ENCODE data around the gene OR6C75.
"Not testable (repeated sequence)": the region's sequence is repeated elsewhere in the genome, so short reads cannot be mapped to it uniquely, and the experiment has no call there.

The OR6C75 gene

DNA sequence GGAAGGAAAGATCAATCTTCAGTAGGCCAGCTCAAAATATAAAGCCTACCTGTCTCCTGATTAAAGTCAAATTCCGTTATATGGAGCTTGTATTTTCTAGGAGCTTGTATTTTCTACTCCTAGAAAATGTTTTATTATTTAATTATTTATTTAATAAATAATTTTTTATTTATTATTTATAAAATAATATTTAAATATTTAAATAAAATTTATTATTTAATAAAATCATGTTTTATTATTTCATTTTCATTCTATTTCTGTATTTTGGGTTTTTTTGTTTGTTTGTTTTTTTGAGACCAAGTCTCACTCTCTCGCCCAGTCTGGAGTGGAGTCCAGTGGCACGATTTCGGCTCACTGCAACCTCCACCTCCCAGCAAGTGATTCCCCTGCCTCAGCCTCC, 9.7 kb downstream of the OR6C75 start:
- TF ChIP-seq, protein P1, sequence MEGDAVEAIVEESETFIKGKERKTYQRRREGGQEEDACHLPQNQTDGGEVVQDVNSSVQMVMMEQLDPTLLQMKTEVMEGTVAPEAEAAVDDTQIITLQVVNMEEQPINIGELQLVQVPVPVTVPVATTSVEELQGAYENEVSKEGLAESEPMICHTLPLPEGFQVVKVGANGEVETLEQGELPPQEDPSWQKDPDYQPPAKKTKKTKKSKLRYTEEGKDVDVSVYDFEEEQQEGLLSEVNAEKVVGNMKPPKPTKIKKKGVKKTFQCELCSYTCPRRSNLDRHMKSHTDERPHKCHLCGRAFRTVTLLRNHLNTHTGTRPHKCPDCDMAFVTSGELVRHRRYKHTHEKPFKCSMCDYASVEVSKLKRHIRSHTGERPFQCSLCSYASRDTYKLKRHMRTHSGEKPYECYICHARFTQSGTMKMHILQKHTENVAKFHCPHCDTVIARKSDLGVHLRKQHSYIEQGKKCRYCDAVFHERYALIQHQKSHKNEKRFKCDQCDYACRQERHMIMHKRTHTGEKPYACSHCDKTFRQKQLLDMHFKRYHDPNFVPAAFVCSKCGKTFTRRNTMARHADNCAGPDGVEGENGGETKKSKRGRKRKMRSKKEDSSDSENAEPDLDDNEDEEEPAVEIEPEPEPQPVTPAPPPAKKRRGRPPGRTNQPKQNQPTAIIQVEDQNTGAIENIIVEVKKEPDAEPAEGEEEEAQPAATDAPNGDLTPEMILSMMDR (IDR thresholded peaks at IDR 0.05; ENCODE audit: low read length, missing control alignments) = no peak
- no peak overlapping the region for H3K4me3 ChIP-seq (replicated peaks; ENCODE audit: low read depth, low read length)
- no peak for DNase-seq (ENCODE audit: low read depth)

DNA sequence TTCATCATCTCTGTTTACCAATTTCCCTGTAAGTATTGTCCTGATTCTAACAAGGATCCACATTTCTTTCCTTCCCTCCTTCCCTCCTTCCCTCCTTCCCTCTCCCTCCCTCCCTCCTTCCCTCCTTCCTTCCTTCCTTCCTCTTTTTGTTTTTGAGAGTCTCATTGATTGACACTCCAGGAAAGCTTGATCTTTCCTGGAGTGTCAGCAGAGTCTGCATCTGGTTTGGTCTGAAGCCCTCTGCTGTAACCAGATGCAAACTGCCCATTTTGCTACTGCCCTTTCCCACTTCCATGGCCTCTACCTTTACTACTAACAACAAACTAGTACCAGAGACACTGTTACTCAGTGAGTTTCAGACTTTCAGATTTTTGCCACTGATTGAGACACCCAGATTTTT, 23.1 kb downstream of the OR6C75 start:
- no peak overlapping the region for H3K4me3 ChIP-seq (replicated peaks; ENCODE audit: low read depth, low read length)
- TF ChIP-seq, protein P1 (IDR thresholded peaks at IDR 0.05; ENCODE audit: low read length, missing control alignments) = no peak
- no peak for DNase-seq (ENCODE audit: low read depth)

DNA sequence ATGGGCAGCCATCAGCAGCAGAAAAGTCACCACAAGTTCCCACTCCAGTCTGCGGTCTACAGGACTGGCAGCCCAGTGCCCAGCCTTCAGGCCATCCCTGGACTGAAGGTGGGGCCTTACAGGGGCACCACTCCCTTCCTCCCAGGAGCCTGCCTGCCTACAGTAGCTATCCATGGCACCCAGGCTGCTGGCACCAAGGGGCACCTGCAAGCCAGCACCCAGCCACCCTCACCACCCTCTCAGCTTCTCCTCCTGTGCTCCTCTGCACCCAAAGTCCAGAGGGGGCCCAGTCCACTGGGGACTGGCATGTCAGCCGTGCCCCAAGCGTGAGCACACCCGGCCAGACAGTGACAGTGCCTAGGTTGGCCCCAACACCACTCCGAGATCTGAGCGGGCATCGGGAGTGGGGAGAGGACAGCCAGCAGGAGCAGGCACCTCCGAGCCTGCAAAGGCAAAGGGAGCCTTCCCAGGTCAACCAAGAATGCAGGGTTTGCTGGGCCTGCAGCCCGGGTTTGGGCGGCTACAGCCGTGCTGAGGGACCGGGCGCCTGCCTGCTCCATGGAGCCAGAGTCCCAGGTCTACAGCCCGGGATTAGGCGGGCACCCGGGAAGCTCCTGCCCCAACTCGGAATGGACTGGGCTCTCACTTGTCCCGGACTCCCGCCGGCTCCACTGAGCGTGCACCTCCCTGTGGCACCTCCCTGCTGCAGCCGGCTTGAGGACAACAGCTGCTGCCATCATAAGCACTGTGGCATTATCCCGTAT, 29.4 kb downstream of the OR6C75 start:
- TF ChIP-seq, protein P1 (IDR thresholded peaks at IDR 0.05; ENCODE audit: low read length, missing control alignments) = no peak
- H3K4me3 ChIP-seq (replicated peaks; ENCODE audit: low read depth, low read length) = no peak overlapping the region
- DNase-seq (ENCODE audit: low read depth) = no peak

DNA sequence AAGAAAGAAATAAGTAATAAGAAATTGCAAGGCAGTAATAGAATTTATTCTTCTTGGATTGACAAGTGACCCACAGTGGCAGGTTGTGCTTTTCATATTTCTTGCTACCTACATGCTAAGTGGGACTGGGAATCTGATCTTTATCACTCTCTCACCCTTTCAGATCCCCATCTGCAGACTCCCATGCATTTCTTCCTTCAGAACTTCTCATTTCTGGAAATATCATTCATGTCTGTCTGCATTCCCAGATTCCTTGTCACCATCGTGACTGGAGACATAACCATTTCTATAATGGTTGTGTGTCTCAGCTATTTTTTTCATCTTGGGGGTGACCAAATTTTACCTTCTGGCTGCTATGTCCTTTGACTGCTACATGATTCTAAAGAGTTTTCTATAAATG, 33.6 kb downstream of the OR6C75 start:
- no peak overlapping the region for H3K4me3 ChIP-seq (replicated peaks; ENCODE audit: low read depth, low read length)
- DNase-seq (ENCODE audit: low read depth) = no peak
- TF ChIP-seq, protein P1 (IDR thresholded peaks at IDR 0.05; ENCODE audit: low read length, missing control alignments) = no peak

DNA sequence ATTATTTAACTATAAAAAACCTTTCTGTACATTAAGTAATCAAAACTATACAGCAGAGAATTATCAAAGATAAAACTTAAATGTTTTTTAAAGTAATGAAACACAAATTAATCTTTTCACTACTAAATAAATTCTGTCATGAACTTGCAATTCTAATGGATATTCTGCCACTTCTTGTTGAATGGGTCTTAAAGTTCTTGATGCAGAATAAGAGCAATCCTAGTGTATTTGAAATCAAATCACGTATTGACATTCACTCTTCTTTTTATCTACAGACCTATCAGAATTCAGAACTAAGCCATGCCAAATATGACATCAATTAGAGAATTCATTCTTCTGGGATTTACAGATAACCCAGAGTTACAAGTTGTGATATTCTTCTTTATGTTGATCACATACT, 37.5 kb downstream of the OR6C75 start, which contains the start of gene OR6C65:
Gene OR6C65 (plus strand): TSS at position 301 of the 400 bp plus-strand sequence. CDS start 0 bp downstream, at position 301.
- H3K4me3 ChIP-seq (replicated peaks; ENCODE audit: low read depth, low read length) = no peak within 1 kb of the TSS
- TF ChIP-seq, protein P1 (IDR thresholded peaks at IDR 0.05; ENCODE audit: low read length, missing control alignments) = no peak
- no peak for DNase-seq (ENCODE audit: low read depth)

DNA sequence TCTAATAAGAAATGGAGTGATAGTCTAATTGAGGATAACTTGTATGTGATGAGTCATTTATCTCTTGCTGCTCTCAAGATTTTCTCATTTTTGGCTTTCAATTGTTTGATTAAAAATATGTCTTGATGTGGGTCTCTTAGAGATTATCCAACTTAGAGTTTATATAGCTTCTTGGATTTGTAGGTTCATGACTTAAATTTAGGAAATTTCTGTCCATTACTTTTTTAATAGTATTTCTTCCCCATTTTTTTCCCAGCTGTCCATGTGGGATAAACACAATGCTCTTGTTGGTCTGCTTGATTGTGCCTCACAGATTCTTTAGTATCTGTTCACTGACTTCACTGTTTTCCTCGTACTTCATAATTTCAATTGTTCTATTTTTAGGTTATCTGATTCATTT, 45.1 kb downstream of the OR6C75 start:
- no peak for DNase-seq (ENCODE audit: low read depth)
- H3K4me3 ChIP-seq (replicated peaks; ENCODE audit: low read depth, low read length) = no peak overlapping the region
- TF ChIP-seq, protein P1 (IDR thresholded peaks at IDR 0.05; ENCODE audit: low read length, missing control alignments) = no peak

DNA sequence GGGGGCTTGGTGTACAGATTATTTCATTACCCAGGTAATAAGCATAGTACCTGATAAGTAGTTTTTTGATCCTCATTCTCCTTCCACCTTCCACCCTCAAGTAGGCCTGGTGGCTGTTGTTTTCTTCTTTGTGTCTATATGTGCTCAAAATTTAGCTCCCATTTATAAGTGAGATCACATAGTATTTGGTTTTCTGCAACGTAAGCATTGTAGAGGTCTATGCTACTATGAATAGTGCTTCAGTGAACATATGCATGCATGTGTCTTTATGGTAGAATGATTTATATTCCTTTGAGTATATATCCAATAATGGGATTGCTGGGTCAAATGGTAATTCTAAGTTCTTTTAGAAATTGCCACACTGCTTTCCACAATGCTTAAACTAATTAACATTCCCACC, 46.4 kb downstream of the OR6C75 start:
- not testable (repeated sequence) for H3K4me3 ChIP-seq (replicated peaks; ENCODE audit: low read depth, low read length); DNase-seq (ENCODE audit: low read depth)

DNA sequence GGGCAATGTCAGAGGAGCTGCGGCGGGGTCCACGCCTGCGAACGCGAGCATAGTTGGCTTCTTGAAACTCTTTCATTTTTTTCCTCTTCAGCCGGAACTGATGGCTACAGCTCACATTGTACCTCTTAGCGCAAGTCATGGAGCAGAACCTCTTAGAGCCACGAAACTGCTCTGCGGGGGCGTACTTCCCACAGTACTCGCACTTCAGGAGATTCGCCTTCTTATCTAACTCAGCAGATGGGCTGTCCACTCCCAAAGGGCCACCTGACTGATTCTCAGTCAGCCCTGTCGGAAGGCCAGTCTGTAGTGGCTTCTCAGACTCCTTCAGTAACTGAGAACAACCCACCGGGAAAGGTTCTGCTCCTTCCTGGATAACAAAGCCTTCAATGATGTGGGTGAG, 49.4 kb downstream of the OR6C75 start:
- DNase-seq (ENCODE audit: low read depth); H3K4me3 ChIP-seq (replicated peaks; ENCODE audit: low read depth, low read length): not testable (repeated sequence)

DNA sequence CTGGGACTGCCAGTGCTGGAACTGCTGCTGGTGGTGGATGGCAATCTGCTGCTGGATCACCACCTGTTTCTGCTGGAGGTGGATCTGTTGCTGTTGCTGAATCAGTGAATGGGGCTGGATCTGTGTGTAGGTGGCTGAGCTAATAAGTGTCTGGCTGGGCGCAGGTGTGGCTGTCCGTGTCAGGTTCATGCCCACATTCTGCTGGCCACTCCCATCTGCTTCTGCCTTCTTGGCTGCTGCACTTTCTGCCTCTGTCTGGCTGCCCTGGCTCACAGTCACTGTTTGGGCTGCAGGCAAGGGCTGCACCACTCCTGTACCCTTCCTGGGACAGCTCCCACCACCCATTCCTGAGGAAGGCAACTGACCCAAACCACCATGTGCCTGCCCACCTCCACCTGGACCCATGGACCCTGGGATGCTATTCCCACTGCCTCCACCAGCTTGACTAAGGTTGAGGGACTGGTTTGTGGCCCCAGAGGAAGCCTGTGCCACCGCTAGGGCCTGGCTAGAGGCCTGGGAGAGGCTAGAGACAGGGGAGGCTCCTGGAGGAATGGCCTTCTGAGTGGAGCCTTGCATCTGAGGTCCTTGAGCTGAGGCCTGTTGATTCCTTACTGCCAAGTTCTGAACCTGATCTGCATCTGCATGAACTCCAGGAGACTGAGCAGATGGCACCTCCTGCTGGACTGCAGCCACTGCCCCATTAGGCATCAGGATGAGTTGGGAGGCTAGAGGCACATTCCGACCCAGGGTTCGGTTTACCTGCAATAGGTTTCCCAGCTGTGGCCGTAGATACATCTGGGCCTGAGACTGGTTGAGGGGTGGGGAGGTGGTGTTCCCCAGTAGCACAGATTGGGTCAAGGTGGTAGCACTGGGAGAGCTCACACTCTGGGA, 51.0 kb downstream of the OR6C75 start:
- H3K4me3 ChIP-seq (replicated peaks; ENCODE audit: low read depth, low read length); DNase-seq (ENCODE audit: low read depth): not testable (repeated sequence)

DNA sequence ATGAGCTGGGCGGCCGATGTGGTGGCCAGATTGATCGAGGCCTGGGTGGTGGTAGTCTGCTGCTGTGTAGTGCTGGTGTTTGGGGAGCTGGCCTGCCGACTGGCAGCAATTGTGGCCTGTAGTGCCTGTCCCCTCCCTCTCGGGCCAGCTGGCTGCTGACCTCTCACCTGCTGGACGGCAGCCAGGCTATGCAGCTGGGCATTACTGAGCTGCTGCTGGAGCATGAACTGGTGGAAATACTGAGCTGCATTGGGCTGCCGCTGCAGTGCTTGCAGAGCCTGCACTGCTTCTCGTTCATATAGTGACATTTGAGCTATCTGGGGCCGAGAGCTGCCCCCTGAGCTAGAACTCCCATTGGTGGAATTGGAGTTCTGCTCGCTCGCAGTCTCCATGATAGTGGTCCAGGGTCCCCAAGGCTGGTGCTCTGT, 51.6 kb downstream of the OR6C75 start:
- not testable (repeated sequence) for DNase-seq (ENCODE audit: low read depth); H3K4me3 ChIP-seq (replicated peaks; ENCODE audit: low read depth, low read length)

DNA sequence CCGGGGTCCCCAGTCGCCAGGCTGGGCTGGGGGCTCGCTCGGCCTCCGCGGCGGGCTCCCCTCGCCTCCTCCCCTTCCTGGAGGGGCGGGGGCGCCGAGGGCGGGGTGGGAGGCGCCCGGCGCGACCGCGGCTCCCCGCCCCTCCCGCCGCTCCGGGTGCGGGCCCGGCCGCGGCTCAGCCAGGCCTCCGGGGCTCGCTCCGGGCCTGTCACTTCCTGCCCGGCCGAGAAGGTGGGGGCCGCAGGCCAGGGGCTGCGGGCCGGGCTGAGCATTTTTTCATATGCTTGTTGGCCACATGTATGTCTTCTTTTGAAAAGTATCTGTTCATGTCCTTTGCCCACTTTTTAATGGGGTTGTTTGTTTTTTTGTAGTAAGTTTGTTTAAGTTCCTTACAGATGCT, 52.1 kb downstream of the OR6C75 start:
- H3K4me3 ChIP-seq (replicated peaks; ENCODE audit: low read depth, low read length); DNase-seq (ENCODE audit: low read depth): not testable (repeated sequence)
